Smooth muscle cell of the coronary artery (primary cell): ENCODE measurements around the gene ZFR2. TPM values are rescaled to one million over a fixed set of nuclear protein-coding genes. Genes with fewer than 3 reads are reported as not detected.

Experiments used
- total RNA-seq: library from RNA; depleted of rRNA; stranded (reverse); fragments of >200 nt; gene quantifications from 2 replicates; pipeline ENCODE4 v1.2.3, GENCODE V29; 2014; ENCODE audit warnings: low replicate concordance

ZFR2 gene
- total RNA-seq: not detected in 2 replicates

DNA sequence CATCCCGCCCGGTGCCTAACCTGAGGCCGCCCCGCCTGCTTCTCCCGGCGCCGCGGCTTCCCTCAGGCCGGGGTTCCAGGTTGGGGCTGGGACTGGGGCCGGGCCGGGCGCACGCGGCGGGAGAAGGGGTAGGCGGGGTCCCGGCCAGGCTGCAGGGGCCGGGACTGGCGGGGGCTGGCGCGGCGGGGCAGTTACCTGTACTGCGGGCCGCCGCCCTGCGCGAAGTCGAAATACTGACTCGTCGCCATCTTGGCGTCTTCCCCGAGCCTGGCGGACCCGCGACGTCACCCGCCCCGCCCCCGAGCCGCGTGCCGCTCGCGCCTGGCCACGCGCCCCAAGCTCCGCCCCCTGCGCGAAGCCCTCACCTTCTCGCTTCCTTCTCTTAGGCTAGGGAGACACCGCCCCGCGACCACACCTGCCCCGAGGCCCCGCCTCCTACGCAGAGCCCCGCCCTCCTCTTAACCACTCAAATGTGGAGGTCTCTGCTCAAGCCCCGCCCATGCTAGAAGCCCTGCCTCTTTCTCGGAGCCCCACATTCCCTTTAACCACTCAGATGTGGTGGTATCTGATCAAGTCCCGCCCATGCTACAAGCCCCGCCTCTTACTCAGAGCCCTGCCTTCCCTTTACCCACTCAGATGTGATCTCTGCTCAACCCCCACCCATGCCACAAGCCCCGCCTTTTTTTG lies at the start of gene ZFR2:
Gene ZFR2, minus strand, starts transcription at position 269 of the 687 bp plus-strand sequence. Its CDS starts 21 bp downstream, at position 248.

GRCh38 chr19:3880471-3881271 lies 11.8 kb upstream of the ZFR2 start, which contains the start of gene ATCAY:
Gene ATCAY (plus strand): TSS chr19:3880685. CDS start chr19:3885768, 5,083 bp downstream.

GRCh38 chr19:3785938-3786824 lies 82.7 kb downstream of the ZFR2 start, which contains the start of gene MATK:
Gene MATK (minus strand): TSS chr19:3786381. CDS start chr19:3785135, 1,246 bp downstream.

GRCh38 chr19:3771906-3772455 lies 96.9 kb downstream of the ZFR2 start, which contains the start of gene RAX2:
Gene RAX2 (minus strand): TSS chr19:3772228. CDS start chr19:3771742, 486 bp downstream.

DNA sequence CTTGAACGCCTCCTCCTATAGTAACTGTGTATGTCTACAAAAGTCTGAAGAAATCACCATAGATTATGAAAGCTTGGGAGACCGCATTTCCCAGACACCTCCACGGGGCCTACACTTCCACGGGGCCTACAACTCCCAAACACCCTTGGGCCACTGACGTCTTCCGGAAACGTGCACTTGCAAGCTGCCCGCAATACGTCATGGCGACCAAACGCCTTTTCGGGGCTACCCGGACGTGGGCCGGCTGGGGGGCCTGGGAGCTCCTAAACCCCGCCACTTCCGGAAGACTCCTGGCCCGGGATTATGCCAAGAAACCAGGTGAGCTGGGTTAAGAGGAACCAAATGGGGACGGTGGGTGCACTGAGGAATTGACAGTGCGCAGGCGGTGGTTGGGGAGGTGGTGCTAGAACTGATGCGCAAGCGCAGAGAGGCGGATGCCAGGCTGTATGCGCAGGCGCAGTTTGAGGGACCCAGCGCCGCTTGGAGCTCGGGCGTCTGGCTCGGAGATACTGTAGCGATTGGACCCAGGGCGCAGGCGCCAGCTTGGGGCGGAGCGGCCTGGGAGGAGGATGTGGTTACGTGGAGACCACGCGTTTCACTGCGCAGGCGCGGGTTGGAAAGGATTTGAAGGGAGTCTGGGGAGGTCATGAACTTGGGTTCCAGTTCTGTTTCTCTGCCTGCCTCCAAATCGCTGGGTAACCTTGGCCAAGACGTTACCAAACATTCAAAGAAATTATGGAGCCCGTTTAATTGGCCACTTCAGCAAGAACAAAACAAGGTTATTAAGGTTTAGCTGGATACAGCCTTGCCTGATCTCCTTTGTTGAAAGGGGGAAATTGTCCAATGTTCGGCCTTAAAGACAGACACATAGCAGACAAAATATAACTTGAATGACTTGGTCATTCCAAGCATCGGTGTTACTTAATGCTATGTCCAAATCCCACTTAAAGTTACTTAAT lies 106.1 kb downstream of the ZFR2 start, which contains the start of gene MRPL54:
Gene MRPL54, plus strand, starts transcription at position 182 of the 959 bp plus-strand sequence. Its CDS starts 19 bp downstream, at position 201.

DNA sequence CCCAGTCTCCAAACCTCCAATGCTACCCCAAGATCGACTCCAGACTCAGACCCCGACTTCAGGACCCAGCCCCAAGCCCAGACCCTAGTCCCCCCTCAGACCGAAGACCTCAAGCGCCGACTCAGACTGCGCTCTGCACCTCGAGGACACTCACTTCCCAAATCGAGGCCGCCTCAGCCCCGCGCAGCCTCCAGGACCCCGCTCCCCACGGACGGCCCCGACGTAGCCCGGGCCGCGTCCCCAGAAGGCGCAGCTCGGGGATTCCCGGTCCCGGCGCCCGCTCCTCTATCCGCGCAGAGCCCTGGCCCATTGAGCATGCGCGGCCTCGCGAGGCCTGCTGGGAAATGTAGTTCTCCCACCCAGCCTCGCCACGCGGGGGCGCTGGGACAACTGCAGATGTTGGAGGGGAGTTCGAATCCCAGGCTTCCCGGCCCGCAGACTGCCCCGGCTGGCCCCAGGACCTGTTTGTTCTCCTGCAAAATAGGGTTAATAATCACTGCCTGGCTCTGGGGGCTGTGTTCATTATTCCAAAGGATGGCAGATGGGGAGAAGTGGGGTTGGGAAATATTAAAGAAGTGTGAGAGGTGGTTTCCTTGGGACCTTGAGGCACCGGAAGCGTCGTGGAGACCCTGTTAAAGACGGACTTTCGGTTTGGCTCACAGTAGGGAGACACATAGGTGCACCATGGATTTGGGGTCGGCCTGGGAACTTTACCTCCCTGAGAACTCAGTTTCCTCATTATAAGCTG lies 107.3 kb downstream of the ZFR2 start, which contains the start of gene APBA3:
Gene APBA3, minus strand, starts transcription at position 311 of the 748 bp plus-strand sequence. CDS start 1,428 bp downstream, outside the sequence.

Other genes starting within 250 kb of the ZFR2 start
- 23.2 and 40.0 TPM in 2 replicates for gene CACTIN, start 242.2 kb downstream of the ZFR2 start, total RNA-seq
- 15.4 and 18.4 TPM in 2 replicates for gene PIP5K1C, start 168.6 kb downstream of the ZFR2 start, total RNA-seq
- not detected in 2 replicates for gene TJP3, start 160.7 kb downstream of the ZFR2 start, total RNA-seq
- gene APBA3, start 107.3 kb downstream of the ZFR2 start, total RNA-seq: 9.4 and 14.6 TPM in 2 replicates
- 11.2 and 41.4 TPM in 2 replicates for gene MRPL54, start 106.4 kb downstream of the ZFR2 start, total RNA-seq
- gene RAX2, start 96.8 kb downstream of the ZFR2 start, total RNA-seq: not detected in 2 replicates
- 0.70 TPM in 1 of 2 replicates, not detected in the other for gene MATK, start 82.7 kb downstream of the ZFR2 start, total RNA-seq
- not detected in 2 replicates for gene ATCAY, start 11.6 kb upstream of the ZFR2 start, total RNA-seq
- gene NMRK2, start 64.0 kb upstream of the ZFR2 start, total RNA-seq: not detected in 2 replicates
- 94.4 and 155 TPM in 2 replicates for gene DAPK3, start 102.1 kb upstream of the ZFR2 start, total RNA-seq
- 3,373 and 6,268 TPM in 2 replicates for gene EEF2, start 116.4 kb upstream of the ZFR2 start, total RNA-seq
- 3.9 and 18.8 TPM in 2 replicates for gene PIAS4, start 138.7 kb upstream of the ZFR2 start, total RNA-seq
- 9.3 and 11.7 TPM in 2 replicates for gene ZBTB7A, start 197.9 kb upstream of the ZFR2 start, total RNA-seq